Measurements from ENCODE around the gene MRPS15. TPM values are rescaled to one million over a fixed set of nuclear protein-coding genes. Genes with fewer than 3 reads are reported as not detected.
A peak's percentile ranks its signal among the peaks of the same experiment; 100 is the strongest.
"Not testable (repeated sequence)": the region's sequence is repeated elsewhere in the genome, so short reads cannot be mapped to it uniquely, and the experiment has no call there.

MRPS15 gene
- 100 to 1,000 TPM; 112 to 115 TPM for total RNA-seq

DNA sequence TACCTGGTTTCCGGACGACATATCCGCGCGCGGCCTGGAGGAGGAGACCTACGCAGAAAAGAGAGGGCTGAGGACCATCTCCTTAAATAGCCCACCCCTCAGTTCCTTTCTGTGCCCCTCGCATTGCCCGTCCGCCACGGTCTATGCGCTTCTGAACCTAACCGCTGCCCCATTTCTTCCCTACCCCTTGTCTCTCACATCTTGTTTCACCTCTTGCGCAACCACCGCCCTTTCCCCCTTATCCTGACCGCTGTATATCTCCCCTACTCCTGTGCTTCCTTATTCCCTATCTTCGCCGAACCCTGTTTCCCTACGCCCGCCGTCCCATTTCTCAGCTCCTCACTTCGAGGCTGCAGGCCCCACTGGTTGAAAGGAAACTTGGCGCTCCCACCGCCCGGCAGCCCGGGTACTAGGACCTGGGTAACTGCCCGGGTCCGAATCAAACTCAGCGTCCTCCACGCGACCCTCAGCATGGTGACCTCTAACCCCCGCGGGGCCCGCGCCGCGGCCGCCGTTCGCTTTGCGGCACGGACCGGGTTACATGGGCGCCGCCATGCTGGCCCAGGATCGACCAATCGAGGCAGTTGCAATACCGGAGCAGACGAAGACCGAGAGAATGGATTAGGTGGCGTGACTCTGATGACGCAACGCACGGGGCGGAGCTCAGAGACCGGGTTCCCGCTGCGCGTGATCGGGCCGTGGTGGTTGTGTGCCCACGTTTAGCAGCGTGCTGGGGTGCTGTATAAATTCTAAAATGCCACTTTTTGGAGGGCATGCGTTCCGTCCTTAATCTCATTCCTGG is at the start of gene MRPS15:
TSS of gene MRPS15 (minus strand) at position 582 of the 802 bp plus-strand sequence. CDS start at position 473, 109 bp downstream.
- Mint-ChIP-seq H3K9me3 (ENCODE audit: low read depth) (no peaks in the 10 kb centered on the region), H3K27me3 (no peaks in the 10 kb centered on the region), H3K27ac (peak within 1 kb of the TSS; percentile 98), H3K4me3 (peak within 1 kb of the TSS; percentile 99), H3K36me3 (peaks cover 30% of the 10 kb centered on the region), H3K4me1 (peaks cover 57% of the 10 kb centered on the region)
- DNase-seq = peak; percentile 97
- ATAC-seq = peak; percentile 98
- CTCF ChIA-PET = interaction anchor here (1.4 to 2.2 kb wide), 3 partner anchors 13 to 122 kb away, joined by 3 to 7 read pairs (median 6); partner anchors contain the start of gene OSCP1

DNA sequence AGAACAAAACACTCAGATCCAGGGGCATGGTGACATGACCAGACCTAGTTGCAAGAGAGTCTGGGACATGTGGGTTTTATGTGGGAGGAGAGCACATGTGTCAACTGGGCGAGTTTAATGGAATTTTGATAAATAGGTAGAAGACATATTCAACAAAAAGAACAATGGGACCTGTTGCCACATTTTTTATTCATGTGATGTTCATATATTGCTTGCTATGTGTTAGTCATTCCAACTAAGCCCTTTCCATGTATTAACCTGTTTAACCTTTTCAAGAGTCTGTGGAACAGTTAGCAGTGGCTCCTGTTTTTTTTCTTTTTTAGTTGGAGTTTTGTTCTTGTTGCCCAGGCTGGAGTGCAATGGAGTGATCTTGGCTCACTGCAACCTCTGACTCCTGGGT is 48.7 kb upstream of the MRPS15 start:
- Mint-ChIP-seq H3K4me3 (no peak overlapping the region), H3K4me1 (peaks cover 15% of the 10 kb centered on the region), H3K27me3 (peaks cover 8% of the 10 kb centered on the region), H3K36me3 (no peaks in the 10 kb centered on the region), H3K9me3 (ENCODE audit: low read depth) (no peaks in the 10 kb centered on the region), H3K27ac (no peak overlapping the region)
- ATAC-seq = no peak
- CTCF ChIA-PET = no interaction called here
- no peak for DNase-seq

GRCh38 chr1:36511804-36512798 is 47.9 kb upstream of the MRPS15 start:
- no peak overlapping the region for H3K4me3 Mint-ChIP-seq
- H3K4me1 Mint-ChIP-seq = peaks cover 15% of the 10 kb centered on the region
- CTCF ChIA-PET = no interaction called here
- no peak overlapping the region for H3K27ac Mint-ChIP-seq
- H3K9me3 Mint-ChIP-seq (ENCODE audit: low read depth) = no peaks in the 10 kb centered on the region
- H3K36me3 Mint-ChIP-seq = no peaks in the 10 kb centered on the region
- DNase-seq = no peak
- ATAC-seq = no peak
- H3K27me3 Mint-ChIP-seq = peaks cover 13% of the 10 kb centered on the region

DNA sequence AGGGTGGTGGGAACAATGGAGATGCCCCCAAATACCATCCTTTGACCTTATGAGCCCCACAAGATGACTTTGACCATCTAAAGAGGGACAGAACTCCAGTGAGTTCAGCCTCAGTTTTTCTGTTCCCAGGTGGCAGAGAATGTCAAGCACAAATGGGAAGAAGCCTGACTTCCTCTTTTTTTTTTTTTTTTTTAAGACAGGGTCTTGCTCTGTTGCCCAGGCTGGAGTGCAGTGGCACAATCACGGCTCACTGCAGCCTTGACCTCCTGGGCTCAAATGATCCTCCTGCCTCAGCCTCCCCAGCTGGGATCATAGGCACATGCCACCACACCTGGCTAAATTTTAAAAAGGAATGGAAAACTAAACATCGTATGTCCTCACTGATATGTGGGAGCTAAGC is 47.0 kb upstream of the MRPS15 start:
- DNase-seq; H3K9me3 Mint-ChIP-seq (ENCODE audit: low read depth); H3K4me3 Mint-ChIP-seq; CTCF ChIA-PET; ATAC-seq; H3K27ac Mint-ChIP-seq; H3K36me3 Mint-ChIP-seq: not testable (repeated sequence)
- Mint-ChIP-seq H3K4me1 (peaks cover 15% of the 10 kb centered on the region), H3K27me3 (peaks cover 19% of the 10 kb centered on the region)

DNA sequence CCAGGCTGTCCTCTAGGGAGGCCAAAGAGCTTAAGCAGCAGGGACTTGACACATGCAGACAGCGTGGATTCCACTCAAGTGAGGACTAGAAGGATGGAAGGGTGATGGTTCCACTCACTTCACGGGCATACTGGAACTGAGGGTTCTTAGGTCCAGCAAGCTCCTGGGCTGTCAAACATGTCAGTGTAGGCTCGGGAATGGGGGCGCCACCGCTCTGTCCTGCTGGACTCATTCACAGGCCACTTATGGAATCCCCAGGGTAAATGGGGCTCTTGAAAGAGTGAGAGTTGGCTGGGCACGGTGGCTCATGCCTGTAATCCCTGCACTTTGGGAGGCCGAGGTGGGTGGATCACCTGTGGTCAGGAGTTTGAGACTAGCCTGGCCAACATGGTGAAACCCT is 46.2 kb upstream of the MRPS15 start:
- H3K27me3 Mint-ChIP-seq = peaks cover 23% of the 10 kb centered on the region
- H3K27ac Mint-ChIP-seq = no peak overlapping the region
- CTCF ChIA-PET = interaction anchor here (0.6 kb wide), 1 partner anchor 35 kb away, joined by 3 read pairs; no protein-coding TSS in a partner anchor
- peaks cover 15% of the 10 kb centered on the region for H3K4me1 Mint-ChIP-seq
- DNase-seq = no peak
- ATAC-seq = no peak
- no peaks in the 10 kb centered on the region for H3K9me3 Mint-ChIP-seq (ENCODE audit: low read depth)
- no peaks in the 10 kb centered on the region for H3K36me3 Mint-ChIP-seq
- no peak overlapping the region for H3K4me3 Mint-ChIP-seq

- Mint-ChIP-seq H3K36me3 (no peaks in the 10 kb centered on the region), H3K4me3 (no peak overlapping the region), H3K4me1 (no peaks in the 10 kb centered on the region), H3K9me3 (ENCODE audit: low read depth) (no peaks in the 10 kb centered on the region), H3K27me3 (peaks cover 35% of the 10 kb centered on the region), H3K27ac (no peak overlapping the region)
- DNase-seq (no peak), ATAC-seq (no peak)
- CTCF ChIA-PET = interaction anchor here (2.5 kb wide), 1 partner anchor 8 kb away, joined by 15 read pairs; no protein-coding TSS in a partner anchor
Measured at GRCh38 chr1:36508257-36508656, 44.1 kb upstream of the MRPS15 start.

GRCh38 chr1:36506276-36506920 is 42.2 kb upstream of the MRPS15 start:
- DNase-seq (no peak), ATAC-seq (no peak)
- CTCF ChIA-PET = interaction anchor here (1.4 to 2.5 kb wide), 2 partner anchors 10 to 70 kb away, joined by 3 to 15 read pairs; no protein-coding TSS in a partner anchor
- Mint-ChIP-seq H3K4me1 (no peaks in the 10 kb centered on the region), H3K4me3 (no peak overlapping the region), H3K27ac (no peak overlapping the region), H3K9me3 (ENCODE audit: low read depth) (no peaks in the 10 kb centered on the region), H3K27me3 (peaks cover 46% of the 10 kb centered on the region), H3K36me3 (no peaks in the 10 kb centered on the region)

- peaks cover 49% of the 10 kb centered on the region for H3K27me3 Mint-ChIP-seq
- no peak overlapping the region for H3K27ac Mint-ChIP-seq
- ATAC-seq = no peak
- H3K4me1 Mint-ChIP-seq = no peaks in the 10 kb centered on the region
- no peak for DNase-seq
- no peaks in the 10 kb centered on the region for H3K36me3 Mint-ChIP-seq
- no peak overlapping the region for H3K4me3 Mint-ChIP-seq
- H3K9me3 Mint-ChIP-seq (ENCODE audit: low read depth) = no peaks in the 10 kb centered on the region
- CTCF ChIA-PET = interaction anchor here (0.9 to 1.1 kb wide), 2 partner anchors 13 to 49 kb away, joined by 3 read pairs; no protein-coding TSS in a partner anchor
Measured at GRCh38 chr1:36503733-36504132, 39.5 kb upstream of the MRPS15 start.

GRCh38 chr1:36503159-36503558 is 39.0 kb upstream of the MRPS15 start:
- no peaks in the 10 kb centered on the region for H3K9me3 Mint-ChIP-seq (ENCODE audit: low read depth)
- H3K4me3 Mint-ChIP-seq = no peak overlapping the region
- H3K4me1 Mint-ChIP-seq = no peaks in the 10 kb centered on the region
- ATAC-seq (no peak), DNase-seq (no peak)
- peaks cover 50% of the 10 kb centered on the region for H3K27me3 Mint-ChIP-seq
- CTCF ChIA-PET = interaction anchor here (0.9 to 1.1 kb wide), 2 partner anchors 13 to 50 kb away, joined by 3 read pairs; no protein-coding TSS in a partner anchor
- no peak overlapping the region for H3K27ac Mint-ChIP-seq
- no peaks in the 10 kb centered on the region for H3K36me3 Mint-ChIP-seq

DNA sequence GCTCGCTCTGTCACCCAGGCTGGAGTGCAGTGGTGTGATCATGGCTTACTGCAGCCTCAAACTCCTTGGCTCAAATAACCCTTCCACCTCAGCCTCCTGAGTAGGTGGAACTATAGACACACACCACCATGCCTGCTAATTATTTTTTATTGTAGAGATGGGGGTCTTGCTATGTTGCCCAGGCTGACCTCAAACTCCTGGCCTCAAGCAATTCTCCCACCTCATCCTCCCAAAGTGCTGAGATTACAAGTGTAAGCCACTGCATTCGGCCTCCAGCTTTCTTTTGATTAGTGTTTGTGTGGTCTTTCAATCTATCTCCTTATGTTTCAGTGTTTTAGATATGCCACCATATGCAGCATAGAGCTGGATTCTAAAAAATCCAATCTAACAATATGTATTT is 38.4 kb upstream of the MRPS15 start:
- ATAC-seq (no peak), DNase-seq (no peak)
- CTCF ChIA-PET = interaction anchor here (1.1 to 2.3 kb wide), 2 partner anchors 14 to 50 kb away, joined by 3 to 12 read pairs; no protein-coding TSS in a partner anchor
- Mint-ChIP-seq H3K4me3 (no peak overlapping the region), H3K4me1 (no peaks in the 10 kb centered on the region), H3K27me3 (peaks cover 51% of the 10 kb centered on the region), H3K36me3 (no peaks in the 10 kb centered on the region), H3K27ac (no peak overlapping the region), H3K9me3 (ENCODE audit: low read depth) (no peaks in the 10 kb centered on the region)

GRCh38 chr1:36501911-36502310 is 37.7 kb upstream of the MRPS15 start:
- H3K9me3 Mint-ChIP-seq (ENCODE audit: low read depth); H3K27ac Mint-ChIP-seq; DNase-seq; H3K4me1 Mint-ChIP-seq; H3K36me3 Mint-ChIP-seq; ATAC-seq; H3K4me3 Mint-ChIP-seq: not testable (repeated sequence)
- H3K27me3 Mint-ChIP-seq = peaks cover 52% of the 10 kb centered on the region
- CTCF ChIA-PET = interaction anchor here (2.3 kb wide), 1 partner anchor 14 kb away, joined by 12 read pairs; no protein-coding TSS in a partner anchor

- no peaks in the 10 kb centered on the region for H3K36me3 Mint-ChIP-seq
- H3K9me3 Mint-ChIP-seq (ENCODE audit: low read depth) = no peaks in the 10 kb centered on the region
- no peak overlapping the region for H3K4me3 Mint-ChIP-seq
- H3K27me3 Mint-ChIP-seq = peaks cover 24% of the 10 kb centered on the region
- H3K27ac Mint-ChIP-seq = no peak overlapping the region
- no peaks in the 10 kb centered on the region for H3K4me1 Mint-ChIP-seq
- ATAC-seq (no peak), DNase-seq (no peak)
- CTCF ChIA-PET = interaction anchor here (1.0 kb wide), 1 partner anchor 19 kb away, joined by 3 read pairs; no protein-coding TSS in a partner anchor
Measured at GRCh38 chr1:36497207-36497606, 33.0 kb upstream of the MRPS15 start.

DNA sequence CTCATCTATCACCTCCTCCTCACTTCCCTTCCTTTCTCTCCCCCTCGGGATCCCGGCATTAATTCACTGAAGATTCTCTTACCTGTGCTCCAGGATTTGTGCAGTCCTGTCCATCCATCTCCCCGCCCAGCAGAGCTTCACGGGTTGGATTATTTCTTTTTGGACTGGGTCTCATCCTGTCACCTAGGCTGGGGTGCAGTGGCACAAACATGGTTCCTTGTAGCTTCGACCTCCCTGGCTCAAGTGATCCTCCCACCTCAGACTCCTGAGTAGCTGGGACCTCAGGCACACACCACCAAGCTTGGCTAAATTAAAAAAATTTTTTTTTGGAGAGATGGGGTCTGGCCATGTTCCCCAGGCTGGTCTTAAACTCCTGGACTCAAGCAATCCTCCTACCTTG is 30.8 kb upstream of the MRPS15 start:
- DNase-seq (no peak), ATAC-seq (no peak)
- peaks cover 26% of the 10 kb centered on the region for H3K27me3 Mint-ChIP-seq
- H3K27ac Mint-ChIP-seq = no peak overlapping the region
- no peaks in the 10 kb centered on the region for H3K9me3 Mint-ChIP-seq (ENCODE audit: low read depth)
- H3K4me3 Mint-ChIP-seq = no peak overlapping the region
- no peaks in the 10 kb centered on the region for H3K36me3 Mint-ChIP-seq
- H3K4me1 Mint-ChIP-seq = no peaks in the 10 kb centered on the region
- CTCF ChIA-PET = no interaction called here

Measured in activated CD8-positive, alpha-beta memory T cell treated with anti-CD3 and anti-CD28 coated beads, Interleukin-2, amount 10 ng/mL, durations not matched to agents 7 days and 5 days (primary cell).